ENCODE measurements around the gene TMEM232. TPM values are rescaled to one million over a fixed set of nuclear protein-coding genes. Genes with fewer than 3 reads are reported as not detected.

The TMEM232 gene
- total RNA-seq, 1 experiment from 2014 or later, result 0.21 TPM

- H3K27me3 ChIP-seq (ENCODE audit: control insufficient read depth, insufficient read depth, low read length), result no peaks in the 10 kb centered on the region
- ChIA-PET CTCF (no interaction called here), POLR2A (no interaction called here)
- BruUV-seq (replicated peaks), result no TSS peak
- intact Hi-C loops (cut with micrococcal nuclease; ENCODE audit: unreplicated experiment), result no loop called here
- H3K27ac ChIP-seq (ENCODE audit: low read length), result no peak overlapping the region
- in situ Hi-C loops (cut with HindIII; ENCODE audit: low pct_unique_long_range_greater_than_20kb, low sequenced_read_pairs), result no loop called here
- DNase-seq (ENCODE audit: low read depth, low spot score), result no peak
- no peak for ATAC-seq
- no peaks in the 10 kb centered on the region for H3K4me1 ChIP-seq (ENCODE audit: control insufficient read depth, insufficient read depth, low read length)
- H3K36me3 ChIP-seq (ENCODE audit: control insufficient read depth, insufficient read depth, low read length), result no peaks in the 10 kb centered on the region
- H3K4me3 ChIP-seq (ENCODE audit: low read depth in 2 of 2, low read length in 2 of 2), result no peak overlapping the region
- TF ChIP-seq REST (IDR thresholded peaks at IDR 0.05; ENCODE audit: insufficient read depth in 1 of 2, low read depth in 2 of 2, low read length in 1 of 2) (no peak), SIN3A (IDR thresholded peaks at IDR 0.05; ENCODE audit: borderline replicate concordance, insufficient read depth, low read depth, low read length) (no peak), TCF7L2 (IDR thresholded peaks at IDR 0.05; ENCODE audit: low read depth, low read length) (no peak), POLR2AphosphoS5 (IDR thresholded peaks at IDR 0.05; ENCODE audit: low read depth, low read length) (no peak)
- H3K9me3 ChIP-seq (ENCODE audit: control insufficient read depth, insufficient read depth, low read depth, low read length), result no peaks in the 10 kb centered on the region
Measured at GRCh38 chr5:110687485-110687884, 39.0 kb downstream of the TMEM232 start.

- H3K36me3 ChIP-seq (ENCODE audit: control insufficient read depth, insufficient read depth, low read length), result no peaks in the 10 kb centered on the region
- no TSS peak for BruUV-seq (replicated peaks)
- DNase-seq (ENCODE audit: low read depth, low spot score) (no peak), ATAC-seq (no peak)
- no peaks in the 10 kb centered on the region for H3K4me1 ChIP-seq (ENCODE audit: control insufficient read depth, insufficient read depth, low read length)
- H3K9me3 ChIP-seq (ENCODE audit: control insufficient read depth, insufficient read depth, low read depth, low read length), result no peaks in the 10 kb centered on the region
- H3K27ac ChIP-seq (ENCODE audit: low read length), result no peak overlapping the region
- POLR2A ChIA-PET, result no interaction called here
- no peak for TF ChIP-seq POLR2AphosphoS5 (IDR thresholded peaks at IDR 0.05; ENCODE audit: low read depth, low read length)
- TF ChIP-seq REST (IDR thresholded peaks at IDR 0.05; ENCODE audit: insufficient read depth in 1 of 2, low read depth in 2 of 2, low read length in 1 of 2), result no peak
- no peak for TF ChIP-seq SIN3A (IDR thresholded peaks at IDR 0.05; ENCODE audit: borderline replicate concordance, insufficient read depth, low read depth, low read length)
- no peak for TF ChIP-seq CTCF (IDR thresholded peaks at IDR 0.05)
- no peak for TF ChIP-seq TCF7L2 (IDR thresholded peaks at IDR 0.05; ENCODE audit: low read depth, low read length)
- CTCF ChIA-PET, result no interaction called here
- H3K4me3 ChIP-seq (ENCODE audit: low read depth in 2 of 2, low read length in 2 of 2), result no peak overlapping the region
- intact Hi-C loops (cut with micrococcal nuclease; ENCODE audit: unreplicated experiment), result no loop called here
- no peaks in the 10 kb centered on the region for H3K27me3 ChIP-seq (ENCODE audit: control insufficient read depth, insufficient read depth, low read length)
- in situ Hi-C loops (cut with HindIII; ENCODE audit: low pct_unique_long_range_greater_than_20kb, low sequenced_read_pairs), result no loop called here
Measured at GRCh38 chr5:110686270-110686669, 40.2 kb downstream of the TMEM232 start.

Measured in Panc1 (cell line).